ENCODE data around the gene UCHL1.
A peak's percentile ranks its signal among the peaks of the same experiment; 100 is the strongest.
"Not testable (repeated sequence)": the region's sequence is repeated elsewhere in the genome, so short reads cannot be mapped to it uniquely, and the experiment has no call there.

UCHL1 gene

GRCh38 chr4:41236508-41236907, 20.2 kb upstream of the UCHL1 start:
- DNase-seq (ENCODE audit: low spot score), result no peak

- DNase-seq (ENCODE audit: low spot score), result no peak
Observed at GRCh38 chr4:41241919-41242318, 14.8 kb upstream of the UCHL1 start.

DNA sequence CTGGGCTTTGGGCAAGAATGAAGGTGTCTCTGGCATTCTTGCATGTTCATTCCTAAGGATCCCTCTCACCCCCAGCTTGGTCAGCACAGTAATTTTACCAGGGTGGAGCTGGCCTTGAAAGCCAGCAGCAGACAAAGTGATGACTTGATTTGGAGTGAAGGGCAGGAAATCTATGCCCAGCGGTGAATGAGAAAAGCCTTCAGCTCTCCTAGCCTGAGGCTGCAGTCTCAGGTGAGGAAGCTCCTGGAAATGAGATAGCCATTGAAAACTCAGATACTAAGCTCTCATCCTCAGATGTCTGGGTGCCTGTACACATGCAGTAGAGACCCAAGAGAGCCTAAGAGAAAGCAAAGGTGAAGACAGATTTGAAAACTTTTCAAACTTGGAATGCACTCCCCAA, 10.7 kb upstream of the UCHL1 start:
- DNase-seq (ENCODE audit: low spot score), result no peak

DNA sequence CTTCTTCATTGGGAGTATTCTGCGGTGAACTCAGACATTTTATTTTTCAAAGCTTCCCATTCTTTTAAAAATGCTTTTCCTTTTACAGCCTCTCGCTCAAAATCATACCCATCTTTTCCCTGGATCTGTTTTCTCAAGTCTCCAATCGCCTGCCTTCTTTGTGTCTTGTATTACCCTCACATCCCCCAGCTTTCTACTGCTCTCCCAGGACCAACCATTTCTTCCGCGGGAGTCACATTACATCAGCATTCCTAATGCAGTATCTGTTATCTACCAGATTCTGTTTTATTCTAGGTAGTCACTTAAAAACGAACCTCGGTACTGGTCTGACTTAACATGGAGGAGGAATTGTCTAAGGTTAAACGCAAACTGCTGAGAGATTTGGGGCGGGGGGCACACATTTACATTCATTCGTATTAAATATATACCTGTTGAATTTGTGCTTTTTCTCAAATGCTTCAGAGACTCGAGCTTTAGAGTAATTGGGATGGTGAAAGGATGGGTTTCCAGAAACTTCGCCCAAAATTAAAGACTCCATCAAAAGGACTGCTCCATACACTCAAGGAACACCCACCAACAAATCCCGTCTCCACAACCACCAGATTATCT, 493 bp upstream of the UCHL1 start:
- DNase-seq (ENCODE audit: low spot score), result peak; percentile 48

DNA sequence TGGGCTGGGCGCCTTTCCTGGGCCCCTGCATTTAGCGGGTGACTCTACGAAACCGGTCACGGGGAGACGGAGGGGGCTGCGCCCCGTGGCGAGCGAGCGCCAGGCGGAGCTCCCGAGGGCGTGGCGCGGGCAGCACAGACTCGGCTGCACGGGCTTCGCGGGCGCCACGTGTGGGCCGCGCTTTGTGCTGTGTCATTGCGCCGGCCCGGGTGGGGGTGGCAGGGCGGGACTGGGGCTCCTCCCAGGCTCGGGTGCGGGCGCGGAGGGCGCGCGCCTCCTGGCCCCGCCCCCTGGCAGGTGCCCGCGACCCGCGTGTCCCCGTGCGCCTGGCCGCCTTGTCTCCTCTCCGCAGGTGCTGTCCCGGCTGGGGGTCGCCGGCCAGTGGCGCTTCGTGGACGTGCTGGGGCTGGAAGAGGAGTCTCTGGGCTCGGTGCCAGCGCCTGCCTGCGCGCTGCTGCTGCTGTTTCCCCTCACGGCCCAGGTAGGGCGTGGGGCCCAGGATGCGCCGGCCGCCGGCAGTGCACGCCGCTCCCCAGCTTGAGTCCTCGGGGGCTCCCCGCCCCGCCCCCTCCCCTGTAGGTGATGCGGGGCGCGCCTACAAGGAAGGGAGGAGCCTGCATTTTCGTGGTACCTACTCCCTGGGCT, 651 bp downstream of the UCHL1 start:
- DNase-seq (ENCODE audit: low spot score), result peak; percentile 52

- DNase-seq (ENCODE audit: low spot score), result peak; percentile 17
Observed at GRCh38 chr4:41257906-41258305, 1.2 kb downstream of the UCHL1 start.

GRCh38 chr4:41258783-41259182, 2.1 kb downstream of the UCHL1 start:
- DNase-seq (ENCODE audit: low spot score), result peak; percentile 53

GRCh38 chr4:41260116-41260733, 3.5 kb downstream of the UCHL1 start:
- no peak for DNase-seq (ENCODE audit: low spot score)

GRCh38 chr4:41262198-41262597, 5.5 kb downstream of the UCHL1 start:
- no peak for DNase-seq (ENCODE audit: low spot score)

GRCh38 chr4:41264212-41264611, 7.5 kb downstream of the UCHL1 start:
- no peak for DNase-seq (ENCODE audit: low spot score)

- DNase-seq (ENCODE audit: low spot score), result no peak
Observed at GRCh38 chr4:41267997-41268396, 11.3 kb downstream of the UCHL1 start.

- no peak for DNase-seq (ENCODE audit: low spot score)
Observed at GRCh38 chr4:41268721-41269517, 12.2 kb downstream of the UCHL1 start.

DNA sequence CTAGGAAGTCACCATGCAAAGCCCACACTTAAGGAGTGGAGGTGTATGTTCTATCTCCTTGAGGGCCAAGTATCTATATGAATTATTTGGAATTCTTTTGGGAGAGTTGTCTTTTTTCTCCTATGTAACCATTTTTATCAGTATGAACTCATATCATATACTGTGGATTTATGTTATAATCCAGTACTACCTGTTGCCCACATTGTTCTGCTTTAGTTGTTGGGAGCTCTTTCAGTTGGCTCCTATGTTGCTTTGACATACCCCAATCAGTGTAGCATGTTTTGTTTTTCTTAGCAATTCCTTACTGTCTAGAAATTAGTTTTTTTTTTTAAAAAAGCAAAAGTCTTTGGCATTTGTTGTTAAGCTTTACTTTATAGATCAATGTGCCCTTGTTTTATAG, 13.0 kb downstream of the UCHL1 start:
- no peak for DNase-seq (ENCODE audit: low spot score)

DNA sequence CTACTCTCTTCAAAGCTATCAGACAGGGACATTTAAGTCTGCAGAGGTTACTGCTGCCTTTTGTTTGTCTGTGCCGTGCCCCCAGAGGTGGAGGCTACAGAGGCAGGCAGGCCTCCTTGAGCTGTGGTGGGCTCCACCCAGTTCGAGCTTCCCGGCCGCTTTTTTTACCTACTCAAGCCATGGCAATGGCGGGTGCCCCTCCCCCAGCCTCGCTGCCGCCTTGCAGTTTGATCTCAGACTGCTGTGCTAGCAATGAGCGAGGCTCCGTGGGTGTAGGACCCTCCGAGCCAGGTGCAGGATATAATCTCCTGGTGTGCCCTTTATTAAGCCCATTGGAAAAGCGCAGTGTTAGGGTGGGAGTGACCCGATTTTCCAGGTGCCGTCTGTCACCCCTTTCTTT, 19.2 kb downstream of the UCHL1 start:
- not testable (repeated sequence) for DNase-seq (ENCODE audit: low spot score)

DNA sequence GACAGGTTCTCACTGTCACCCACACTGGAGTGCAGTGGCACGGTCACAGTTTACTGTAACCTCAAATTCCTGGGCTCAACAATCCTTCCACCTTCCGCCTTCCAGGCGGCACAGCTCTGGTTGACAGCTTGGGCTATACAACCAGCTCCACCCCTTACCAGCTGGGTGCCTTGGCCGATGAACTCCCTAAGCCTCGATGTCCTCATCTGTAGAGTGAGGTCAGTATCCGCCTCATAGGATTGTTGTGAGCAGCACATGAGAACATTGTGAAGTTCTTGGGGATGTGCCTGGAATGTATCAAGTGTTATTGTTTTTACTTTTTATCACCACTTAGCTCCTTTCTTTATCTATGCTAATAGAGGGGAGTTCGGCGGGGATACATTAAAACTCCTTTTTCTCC, 23.3 kb downstream of the UCHL1 start:
- no peak for DNase-seq (ENCODE audit: low spot score)

DNA sequence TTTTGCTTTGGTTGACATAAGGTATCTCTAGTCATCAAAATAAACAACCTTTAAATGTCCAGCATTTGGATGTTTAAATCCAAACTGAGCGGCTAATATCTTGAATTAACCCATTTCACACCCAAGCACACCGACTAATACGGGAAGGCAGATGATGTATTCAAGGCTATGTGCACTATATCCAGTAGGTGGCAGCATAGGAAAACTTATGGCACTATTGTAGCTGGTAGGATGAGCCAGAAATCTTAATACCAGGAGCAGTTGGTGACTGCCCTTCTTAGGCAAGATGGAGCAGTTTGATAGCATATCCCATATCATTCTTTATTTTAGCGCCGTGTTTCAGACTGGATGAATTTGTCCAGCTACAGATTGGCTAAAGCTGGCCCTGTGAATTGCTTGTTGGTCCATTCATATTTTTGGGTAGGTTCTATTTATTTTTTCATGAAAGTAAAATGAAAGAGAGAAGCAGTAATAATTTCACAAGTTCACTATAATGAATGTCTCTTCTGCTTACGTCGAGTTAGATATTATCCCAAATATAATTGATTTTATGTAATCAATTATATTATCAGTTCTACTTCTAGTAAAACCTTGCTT, 24.4 kb downstream of the UCHL1 start:
- peak; percentile 82 for DNase-seq (ENCODE audit: low spot score)

- no peak for DNase-seq (ENCODE audit: low spot score)
Observed at GRCh38 chr4:41282366-41282765, 25.6 kb downstream of the UCHL1 start.

DNA sequence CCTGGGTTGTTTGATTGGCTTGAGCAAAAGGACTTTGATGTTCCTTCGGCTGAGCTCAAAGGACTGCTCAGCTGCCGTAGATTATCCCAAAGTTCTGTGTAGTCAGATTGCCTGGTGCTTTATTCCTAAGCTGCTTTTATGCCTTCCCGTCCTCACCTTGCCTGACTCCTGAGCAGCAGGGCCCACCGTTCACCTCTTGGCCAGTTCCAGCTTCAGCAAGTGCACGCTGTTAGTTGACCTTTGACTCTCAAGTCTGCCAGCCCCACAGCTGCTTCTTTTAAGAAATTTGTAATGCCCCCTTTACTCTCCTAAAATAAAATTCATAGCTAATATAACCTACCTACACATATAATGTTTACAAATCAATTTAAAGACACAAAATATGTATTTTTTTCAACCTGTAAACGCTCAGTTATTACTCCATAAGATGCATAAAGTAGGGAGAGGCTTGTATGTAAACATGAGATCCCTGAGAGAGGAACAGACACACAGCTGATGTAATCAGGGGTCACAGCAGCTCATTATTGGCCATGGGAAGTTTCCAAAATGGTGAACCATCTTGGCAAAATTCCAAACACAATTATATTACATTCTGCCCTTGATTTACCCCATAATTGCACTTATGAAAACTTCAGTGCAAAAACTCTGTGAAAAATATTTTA, 28.6 kb downstream of the UCHL1 start:
- DNase-seq (ENCODE audit: low spot score), result no peak

DNA sequence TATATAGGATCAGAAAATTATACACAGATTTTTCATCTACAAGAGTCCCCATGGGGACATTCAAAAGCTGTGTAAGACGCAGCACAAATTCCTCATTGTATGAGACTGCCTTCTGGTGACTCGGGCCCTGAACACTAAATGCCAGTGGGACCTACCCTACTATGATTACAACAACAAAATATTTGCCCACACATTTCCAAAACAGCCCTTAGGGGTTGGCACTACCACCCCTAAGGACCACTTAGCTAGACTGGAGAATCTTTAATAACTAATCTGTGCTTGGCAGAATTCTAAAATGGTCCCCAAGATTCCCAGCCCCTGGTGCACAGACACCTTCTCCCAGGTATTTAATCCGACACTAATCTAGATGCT, 29.1 kb downstream of the UCHL1 start:
- no peak for DNase-seq (ENCODE audit: low spot score)

DNA sequence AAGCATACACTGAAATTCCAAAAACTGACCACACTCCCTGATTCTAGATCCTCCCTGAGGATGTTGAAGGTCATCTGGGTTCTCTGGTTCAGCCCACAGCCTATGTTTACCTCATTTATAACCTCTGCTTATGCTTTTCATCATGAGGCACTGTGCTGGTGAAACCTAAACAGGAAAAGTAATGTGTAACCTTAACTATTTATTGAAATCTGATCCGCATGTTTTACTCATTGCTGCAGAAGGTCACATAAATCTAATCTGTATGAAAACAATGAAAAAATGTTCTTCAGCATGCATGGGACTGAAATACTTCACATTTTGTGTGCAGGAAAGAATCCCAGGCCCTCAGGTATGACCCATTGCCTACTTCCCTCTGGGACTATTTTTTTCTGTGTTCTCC, 30.3 kb downstream of the UCHL1 start:
- DNase-seq (ENCODE audit: low spot score), result no peak

DNA sequence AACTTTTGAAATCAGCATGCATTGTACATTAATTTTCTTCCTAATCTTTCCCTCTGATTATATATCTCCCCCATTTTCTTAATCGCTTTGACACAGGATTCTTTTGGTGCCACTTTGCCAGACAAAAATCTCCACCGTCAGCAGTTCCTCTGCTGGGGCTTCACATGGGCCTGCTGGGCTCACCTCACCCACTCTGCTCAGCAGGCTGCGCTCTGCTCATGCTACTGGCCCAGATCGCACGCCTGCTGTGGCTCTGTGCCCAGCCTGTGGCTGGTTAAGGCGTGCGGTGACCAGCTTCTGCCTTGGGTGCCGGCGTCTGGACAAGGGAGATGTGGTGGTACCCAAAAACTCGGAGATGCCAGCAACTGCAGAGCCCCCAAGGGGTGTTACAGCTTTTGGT, 31.1 kb downstream of the UCHL1 start:
- DNase-seq (ENCODE audit: low spot score), result no peak

- no peak for DNase-seq (ENCODE audit: low spot score)
Observed at GRCh38 chr4:41288254-41288653, 31.5 kb downstream of the UCHL1 start.

All from SK-N-DZ (cell line).